HG03575 (cell line): ENCODE measurements around the gene TMEM50B.
A peak's percentile ranks its signal among the peaks of the same experiment; 100 is the strongest.
"Not testable (repeated sequence)": the region's sequence is repeated elsewhere in the genome, so short reads cannot be mapped to it uniquely, and the experiment has no call there.

Experiments
- ATAC-seq: cut with Tn5 transposase; IDR thresholded peaks from one replicate; pipeline ENCODE4 v1.9.1; 2021; ENCODE audit not compliant: unreplicated experiment, insufficient number of reproducible peaks, low FRiP score; ENCODE audit errors: extremely low read depth

Gene TMEM50B

DNA sequence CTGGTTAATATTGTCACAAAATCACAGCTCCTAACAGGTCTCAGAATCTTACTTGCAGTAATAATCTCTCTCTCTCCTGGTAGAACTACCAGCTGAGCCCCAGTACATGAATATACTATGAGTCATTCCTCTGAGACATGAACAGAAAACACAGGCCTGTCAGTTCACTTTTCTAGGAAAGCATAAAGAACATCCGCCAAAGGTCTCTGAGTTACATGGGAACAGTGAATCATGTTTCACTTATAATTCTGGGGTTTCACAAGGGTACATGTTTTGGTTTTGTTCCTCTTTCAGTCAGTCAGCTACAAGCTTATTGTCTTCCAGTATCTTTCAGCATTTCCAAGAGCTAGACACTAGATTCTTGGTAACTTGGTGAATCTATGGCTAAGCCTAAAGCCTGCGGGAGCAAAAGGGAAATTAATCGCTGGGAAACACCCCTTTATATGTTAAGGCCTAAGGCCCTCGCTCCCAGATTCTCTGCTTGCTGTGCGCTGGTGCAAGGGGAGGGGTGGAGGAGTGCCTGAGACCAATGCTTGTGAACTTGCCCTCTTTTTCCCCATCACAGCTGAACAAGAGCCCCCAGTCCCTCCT, 44.9 kb downstream of the TMEM50B start:
- ATAC-seq, result peak; percentile 87

DNA sequence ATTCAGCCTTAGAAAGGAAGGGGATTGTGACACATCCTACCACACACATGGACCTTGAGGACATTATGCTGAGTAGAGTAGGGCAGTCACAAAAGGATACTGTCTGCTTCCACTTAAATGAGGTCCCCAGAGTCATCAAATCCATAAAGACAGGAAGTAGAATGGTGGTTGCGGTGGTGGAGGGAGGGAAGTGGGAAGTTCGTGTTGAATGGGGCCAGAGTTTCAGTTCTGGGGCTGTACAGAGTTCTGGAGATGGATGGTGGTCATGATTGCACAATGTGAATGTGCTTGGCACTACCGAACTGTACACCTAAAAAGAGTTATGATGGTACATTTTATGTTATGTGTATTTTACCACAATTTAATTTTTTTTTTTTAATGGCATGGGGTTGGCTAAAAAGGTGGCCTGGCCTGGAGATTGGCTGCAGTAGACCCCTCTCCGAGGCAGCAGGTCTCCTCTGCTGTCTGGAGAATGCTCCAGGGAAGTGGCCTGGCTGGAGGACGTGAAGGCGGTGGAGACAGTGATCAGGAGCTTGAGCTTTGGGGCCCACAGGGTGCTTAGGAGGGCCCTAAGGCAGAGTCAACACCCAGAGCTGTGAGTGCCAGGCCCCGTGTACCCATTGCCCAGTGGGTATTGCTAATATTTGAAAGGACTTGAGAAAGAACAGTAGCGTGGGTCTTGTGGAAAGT, 46.2 kb downstream of the TMEM50B start:
- no peak for ATAC-seq

DNA sequence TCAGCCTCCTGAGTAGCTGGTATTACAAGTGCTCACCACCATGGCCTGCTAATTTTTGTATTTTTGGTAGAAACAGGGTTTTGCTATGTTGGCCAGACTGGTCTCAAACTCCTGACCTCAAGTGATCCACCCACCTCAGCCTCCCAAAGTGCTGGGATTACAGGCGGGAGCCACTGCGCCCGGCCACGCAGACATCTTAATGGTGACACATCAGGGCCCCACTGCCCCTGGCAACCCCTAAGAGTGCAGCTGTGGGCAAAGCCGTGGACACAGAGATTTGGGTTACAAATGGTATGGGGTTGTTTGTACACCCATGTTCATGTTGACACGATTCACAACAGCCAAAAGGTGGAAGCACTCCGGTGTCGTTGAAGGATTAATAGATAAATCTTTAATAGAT, 46.8 kb downstream of the TMEM50B start:
- no peak for ATAC-seq

DNA sequence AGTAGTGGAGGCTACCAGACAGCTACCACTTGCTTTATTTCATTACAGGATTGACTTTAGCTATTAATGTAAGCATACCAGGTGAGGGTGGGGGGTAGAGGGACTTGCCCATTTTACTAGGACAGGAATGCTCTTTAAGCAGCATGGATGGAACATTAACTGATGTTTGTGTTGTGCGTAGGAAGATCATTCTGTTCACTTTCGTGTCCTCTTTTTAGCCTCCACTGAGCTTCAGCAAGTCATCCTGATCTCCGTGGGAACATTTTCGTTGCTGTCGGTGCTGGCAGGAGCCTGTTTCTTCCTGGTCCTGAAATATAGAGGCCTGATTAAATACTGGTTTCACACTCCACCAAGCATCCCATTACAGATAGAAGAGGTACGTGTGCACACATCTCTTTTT, 47.3 kb downstream of the TMEM50B start:
- ATAC-seq, result no peak

DNA sequence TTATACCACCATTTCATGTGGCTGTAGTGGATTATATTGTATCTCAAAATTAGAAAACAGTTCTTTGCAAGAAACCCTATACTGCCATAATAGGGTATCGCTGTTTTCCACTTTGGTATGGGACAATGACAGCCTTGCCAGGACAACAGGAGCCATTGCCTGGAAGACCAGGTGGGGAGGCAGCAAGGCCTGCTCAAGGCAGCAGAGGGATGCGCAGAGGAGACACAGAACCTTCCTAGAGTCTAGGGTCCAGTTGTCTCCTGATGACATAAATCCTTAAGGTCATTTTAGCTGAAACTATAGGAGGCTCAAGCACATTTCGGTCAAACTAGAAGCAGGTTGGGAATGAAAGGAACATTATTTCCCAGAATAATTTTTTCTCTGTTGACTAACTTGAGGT, 48.9 kb downstream of the TMEM50B start:
- no peak for ATAC-seq

DNA sequence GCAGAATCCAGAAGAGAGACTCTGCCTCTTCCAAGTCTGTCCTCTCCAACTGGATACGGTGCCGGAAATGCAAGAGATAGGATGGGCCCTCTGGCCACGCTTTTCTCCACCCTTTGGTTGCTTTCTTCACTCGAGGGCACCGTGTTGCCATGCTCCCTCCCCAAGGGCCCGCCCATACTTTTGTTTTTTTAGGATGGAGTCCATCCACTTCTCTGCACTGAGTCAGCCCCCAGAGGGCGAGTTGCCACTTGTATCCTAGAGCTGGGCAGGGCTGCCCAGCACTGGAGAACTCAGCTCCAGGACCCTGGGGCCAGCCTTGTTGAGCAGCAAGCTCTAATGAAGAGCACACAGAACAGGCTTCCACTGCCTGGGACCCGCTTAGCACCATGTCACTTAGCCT, 51.1 kb downstream of the TMEM50B start:
- no peak for ATAC-seq

DNA sequence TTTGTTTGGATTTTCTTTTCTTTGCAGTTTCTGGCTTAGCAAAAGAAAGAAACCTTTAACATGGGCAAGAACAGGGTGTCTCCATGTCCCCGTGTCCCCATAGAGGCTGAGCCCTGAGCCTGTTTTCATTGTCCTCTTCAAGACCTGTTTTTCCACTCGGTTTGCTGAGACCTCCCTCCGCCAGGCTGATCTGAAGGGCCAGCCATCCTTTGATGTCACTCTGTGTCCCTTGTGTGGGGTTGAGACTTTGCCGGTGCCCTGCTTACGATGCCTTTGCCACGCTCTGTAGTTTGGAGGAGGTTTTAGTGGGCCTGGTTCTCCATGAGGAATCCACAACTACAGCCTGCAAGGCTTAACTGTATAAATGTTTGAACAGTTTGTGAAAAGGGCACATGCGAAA, 52.7 kb downstream of the TMEM50B start:
- no peak for ATAC-seq

DNA sequence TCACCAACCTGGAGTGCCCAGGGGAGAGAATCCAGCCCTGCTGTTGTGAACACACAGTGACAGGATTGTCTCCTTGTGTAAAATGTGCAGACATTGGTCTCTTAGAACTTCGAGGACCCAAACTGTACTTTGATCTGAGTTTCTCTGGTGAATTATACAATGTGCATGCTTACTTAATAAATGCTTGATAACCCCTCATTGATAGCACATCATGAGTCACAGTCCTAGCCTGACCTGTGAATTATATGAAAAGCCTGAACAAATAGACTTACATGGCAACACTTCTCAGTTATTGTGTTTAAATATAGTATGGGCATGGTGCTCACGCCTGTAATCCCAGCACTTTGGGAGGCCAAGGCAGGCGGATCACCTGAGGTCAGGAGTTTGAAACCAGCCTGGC, 53.9 kb downstream of the TMEM50B start:
- ATAC-seq, result no peak

DNA sequence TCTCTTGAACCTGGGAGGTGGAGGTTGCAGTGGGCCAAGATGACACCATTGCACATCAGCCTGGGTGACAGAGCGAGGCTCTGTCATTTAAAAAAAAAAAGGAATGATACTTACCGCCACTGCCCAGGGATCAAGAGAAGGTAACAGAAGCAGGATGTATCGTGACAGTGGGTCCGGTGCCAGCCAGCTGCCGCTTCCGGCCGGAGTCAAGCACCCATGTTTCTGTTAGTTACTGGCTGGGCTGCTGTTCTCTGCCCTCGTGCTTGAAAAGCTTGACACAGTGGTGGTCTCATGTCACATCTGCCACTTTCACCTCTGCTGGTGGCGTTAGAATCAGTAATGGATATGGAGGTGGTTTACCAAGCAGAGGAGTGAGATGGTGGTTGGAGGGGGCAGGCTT, 55.6 kb downstream of the TMEM50B start:
- no peak for ATAC-seq

DNA sequence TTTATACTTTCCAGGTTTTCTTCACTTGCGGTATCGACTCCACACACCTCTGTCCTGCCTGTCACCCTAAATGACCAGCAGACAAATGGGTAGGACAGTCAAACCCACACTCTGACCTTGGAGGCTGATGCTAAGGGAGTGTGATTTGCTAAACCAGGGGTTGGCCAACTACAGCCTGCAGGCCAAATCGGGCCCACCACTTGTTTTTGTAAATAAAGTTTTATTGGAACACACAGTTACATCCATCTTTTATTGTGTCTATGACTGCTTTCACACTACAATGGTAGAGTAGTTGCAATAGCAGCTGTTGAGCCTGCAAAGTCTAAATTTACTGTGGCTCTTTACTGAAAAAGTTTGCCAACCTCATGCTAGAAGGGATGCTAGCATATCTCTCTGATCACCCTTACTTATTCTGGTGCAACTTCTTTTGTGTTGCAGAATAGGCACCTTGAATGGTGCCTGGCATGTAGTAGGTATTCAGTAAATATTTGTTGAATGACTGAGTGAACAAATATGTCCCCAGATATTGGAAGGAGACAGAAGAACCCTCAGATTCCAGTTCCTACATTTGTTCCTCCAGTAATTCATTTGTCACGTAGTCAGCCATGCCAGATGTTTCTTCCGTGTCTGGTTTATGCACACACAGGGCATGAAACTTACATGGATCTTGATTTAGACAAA, 57.9 kb downstream of the TMEM50B start:
- ATAC-seq, result no peak

DNA sequence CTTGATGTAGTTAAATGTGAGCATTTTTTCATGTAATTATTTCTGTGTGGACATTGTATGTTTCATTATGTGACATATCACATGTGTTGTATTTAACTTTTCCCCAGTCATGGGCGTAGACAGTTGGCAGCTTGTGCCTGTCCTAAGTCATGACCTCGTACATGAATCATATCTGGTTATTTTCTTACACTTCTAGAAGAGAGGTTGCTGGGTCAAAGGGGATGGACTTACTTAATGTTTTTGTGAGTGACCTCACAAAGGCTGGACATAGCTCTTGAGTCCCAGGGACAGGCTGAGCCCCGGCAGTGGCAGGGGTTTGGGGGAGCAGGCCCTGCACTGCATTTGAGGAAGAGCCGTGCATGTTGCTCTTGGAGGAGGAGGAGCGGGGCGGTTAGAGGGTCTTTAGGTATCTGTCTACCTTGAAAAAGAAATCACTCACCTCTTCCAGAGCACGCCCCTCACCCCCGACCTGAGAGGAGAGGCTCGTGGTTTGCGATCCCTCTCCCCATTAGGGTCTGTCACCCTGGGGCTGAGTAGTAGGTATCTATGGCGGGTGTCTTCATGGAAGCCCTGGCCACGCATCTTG, 60.1 kb downstream of the TMEM50B start:
- ATAC-seq, result no peak

DNA sequence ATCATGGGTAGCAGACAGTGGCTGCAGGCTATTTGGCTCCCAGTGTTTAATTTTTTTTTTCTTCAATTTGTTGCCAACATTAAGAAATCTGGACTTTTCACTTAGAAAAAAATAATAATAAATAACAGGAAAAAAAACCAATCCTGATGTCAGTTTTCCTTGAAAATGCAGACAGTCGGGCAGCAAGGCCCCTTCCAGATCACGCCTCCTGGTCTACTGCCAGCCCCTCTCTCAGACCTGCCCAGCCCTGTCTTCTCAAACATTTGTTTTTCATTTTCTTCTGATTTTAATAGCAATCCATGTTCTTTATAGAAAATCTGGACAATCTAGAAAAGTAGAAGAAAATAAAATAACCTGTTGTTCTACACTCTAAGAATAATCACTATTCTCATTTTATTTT, 61.1 kb downstream of the TMEM50B start:
- no peak for ATAC-seq

DNA sequence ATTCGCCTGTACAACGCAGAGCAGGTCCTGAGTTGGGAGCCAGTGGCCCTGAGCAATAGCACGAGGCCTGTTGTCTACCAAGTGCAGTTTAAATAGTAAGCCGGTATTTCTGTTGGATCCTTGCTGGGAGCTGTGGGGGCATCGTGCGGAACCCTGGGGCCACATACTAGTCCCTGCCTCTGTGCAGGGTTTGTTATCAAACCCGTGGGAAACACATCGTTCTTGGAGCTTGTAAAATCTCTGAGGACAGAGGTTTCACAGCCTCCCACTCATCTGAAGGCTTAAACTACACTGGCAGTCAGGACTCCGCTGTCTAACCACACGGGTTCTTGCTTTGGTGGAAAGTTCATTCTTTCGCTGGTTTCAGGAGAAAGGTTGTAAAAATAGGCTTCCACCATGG, 64.8 kb downstream of the TMEM50B start:
- no peak for ATAC-seq

DNA sequence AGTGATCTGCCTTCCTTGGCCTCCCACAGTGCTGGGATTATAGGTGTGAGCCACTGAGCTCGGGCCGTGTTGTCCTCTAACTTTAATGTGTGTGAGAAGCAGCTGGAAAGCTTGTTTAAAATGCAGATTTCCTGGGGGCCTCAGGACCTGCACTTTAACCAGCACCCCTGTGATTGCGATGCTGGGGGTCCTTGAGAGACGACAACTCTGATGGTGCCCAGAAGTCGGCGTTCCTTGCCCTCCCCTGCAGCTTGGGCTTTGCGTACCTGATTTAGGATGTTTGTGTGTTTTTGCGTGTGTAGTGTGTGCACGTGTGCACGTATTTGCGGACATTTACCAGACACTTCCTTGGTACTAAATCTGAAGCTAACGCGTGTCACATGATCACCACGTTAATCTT, 65.7 kb downstream of the TMEM50B start:
- ATAC-seq, result no peak

DNA sequence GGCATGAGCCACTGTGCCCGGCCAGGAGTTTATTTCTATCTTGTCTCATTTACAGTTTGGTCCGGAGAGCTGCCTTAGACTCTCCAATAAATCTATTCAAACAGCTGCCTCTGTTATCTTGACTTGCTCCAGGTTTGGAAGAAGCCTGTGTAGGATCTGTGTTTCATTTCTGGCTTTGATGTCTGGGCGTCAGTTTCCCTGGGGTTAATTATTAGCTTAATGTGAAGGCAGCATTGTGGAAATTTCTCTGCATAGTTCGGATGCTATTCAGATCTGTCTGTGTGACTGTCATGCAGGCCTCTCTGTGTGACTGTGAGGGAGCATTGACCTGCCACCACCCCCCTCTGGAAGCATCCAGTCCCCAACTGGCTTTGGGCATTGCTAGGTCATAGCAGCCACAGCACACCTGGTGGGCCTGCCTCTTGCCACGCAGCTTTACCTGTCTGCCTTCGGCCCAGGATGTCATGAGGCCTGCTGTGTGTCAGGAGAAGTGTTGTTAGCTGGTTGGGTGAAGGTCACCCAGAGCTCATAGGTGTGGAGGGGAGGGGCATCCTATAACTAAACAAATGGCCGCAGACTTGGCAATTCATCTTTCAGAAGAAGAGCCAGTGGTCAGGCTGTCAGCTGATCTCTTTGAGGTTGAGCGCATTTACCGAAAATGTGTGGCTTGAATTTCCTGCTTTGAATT, 66.8 kb downstream of the TMEM50B start:
- no peak for ATAC-seq

DNA sequence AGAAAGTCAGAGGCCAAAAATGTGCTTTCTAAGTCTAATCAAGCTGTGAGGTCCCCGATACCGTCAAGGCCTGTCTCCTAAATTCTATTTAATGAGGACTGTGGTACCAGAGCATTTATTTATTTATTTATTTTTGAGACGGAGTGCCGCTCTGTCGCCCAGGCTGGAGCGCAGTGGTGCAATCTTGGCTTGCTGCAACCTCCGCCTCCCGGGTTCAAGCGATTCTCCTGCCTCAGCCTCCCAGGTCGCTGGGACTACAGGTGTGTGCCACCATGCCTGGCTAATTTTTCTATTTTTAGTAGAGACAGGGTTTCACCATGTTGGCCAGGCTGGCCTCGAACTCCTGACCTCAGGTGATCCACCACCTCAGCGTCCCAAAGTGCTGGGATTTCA, 67.3 kb downstream of the TMEM50B start:
- ATAC-seq, result not testable (repeated sequence)

DNA sequence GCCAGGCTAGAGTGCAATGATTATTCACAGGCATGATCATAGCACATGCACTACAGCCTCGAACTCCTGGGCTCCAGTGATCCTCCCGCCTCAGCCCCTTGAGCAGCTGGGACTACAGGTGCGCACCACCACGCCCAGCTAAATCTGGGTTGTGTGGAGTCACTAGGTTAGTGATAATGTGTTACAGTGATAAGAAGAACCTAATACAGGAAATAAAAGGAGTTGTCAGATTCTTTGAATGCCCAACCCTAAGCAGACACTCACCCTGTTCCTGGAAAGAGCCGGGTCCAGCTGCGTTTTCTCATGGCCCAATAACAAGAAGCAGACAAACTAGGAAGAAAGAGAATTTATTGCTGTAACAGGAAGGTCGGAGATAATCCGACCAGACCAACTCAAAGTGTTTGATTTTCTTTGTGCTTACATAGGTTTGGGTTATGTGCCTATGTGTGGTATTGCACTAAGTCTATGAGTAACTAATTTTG, 67.8 kb downstream of the TMEM50B start:
- no peak for ATAC-seq

DNA sequence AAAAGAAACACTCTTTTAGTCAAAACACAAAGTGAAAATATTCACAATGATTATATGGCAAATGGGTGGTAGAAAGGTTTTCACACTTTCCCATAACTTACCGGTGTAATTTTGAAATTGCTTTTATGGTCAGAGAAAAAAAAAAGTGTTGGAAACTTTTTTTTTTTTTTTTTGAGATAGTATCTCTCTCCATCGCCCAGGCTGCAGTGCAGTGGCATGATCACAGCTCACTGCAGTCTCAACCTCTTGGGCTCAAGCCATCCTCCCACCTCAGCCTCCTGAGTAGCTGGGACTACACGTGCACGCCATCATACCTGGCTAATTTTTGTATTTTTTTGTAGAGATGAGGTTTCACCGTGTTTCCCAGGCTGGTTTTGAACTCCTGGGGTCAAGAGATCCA, 73.3 kb downstream of the TMEM50B start:
- no peak for ATAC-seq

DNA sequence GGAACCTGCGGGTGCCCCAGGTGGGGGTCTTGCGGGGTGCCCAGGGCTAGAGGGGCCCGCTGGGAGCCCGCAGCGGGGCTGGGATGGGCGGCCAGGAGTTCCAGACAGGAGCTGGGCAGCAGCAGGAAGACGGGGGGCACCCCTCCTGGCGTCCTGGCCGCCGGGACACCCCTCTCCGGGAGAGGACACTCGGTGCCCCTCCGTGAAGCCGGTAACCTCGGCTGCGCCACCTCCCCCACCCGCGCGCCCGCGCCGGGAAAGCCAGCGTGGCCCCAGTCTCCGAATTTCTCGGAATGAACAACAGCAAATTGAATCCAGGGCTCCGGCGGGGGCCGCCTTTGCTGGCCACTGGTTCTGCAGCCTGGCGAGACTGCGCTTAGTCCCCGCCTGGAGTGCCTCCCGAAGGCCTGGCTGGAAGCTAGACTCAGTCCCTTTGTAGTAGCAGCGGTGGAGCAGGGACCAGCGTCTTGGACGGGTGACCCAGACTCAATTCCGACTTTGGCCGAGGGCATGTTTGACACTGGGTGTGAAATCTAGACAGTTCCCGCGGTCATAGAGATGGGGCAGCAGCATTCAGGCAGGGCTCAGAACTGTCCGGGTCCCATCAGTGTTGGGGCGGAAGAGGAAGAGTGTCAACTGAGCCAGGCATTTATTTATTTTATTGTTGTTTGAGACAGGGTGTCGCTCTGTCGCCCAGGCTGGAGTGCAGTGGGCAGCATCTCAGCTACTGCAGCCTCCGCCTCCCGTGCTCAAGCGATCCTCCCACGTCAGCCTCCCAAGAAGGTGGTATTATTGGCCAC, 75.8 kb downstream of the TMEM50B start:
- no peak for ATAC-seq
